GM18907 (cell line): ENCODE measurements around the gene CHCHD3.

Experiments used
- ATAC-seq: cut with Tn5 transposase; IDR thresholded peaks from one replicate; pipeline ENCODE4 v1.9.1; 2021; ENCODE audit warnings: mild to moderate bottlenecking, moderate library complexity; ENCODE audit not compliant: unreplicated experiment

CHCHD3 gene

DNA sequence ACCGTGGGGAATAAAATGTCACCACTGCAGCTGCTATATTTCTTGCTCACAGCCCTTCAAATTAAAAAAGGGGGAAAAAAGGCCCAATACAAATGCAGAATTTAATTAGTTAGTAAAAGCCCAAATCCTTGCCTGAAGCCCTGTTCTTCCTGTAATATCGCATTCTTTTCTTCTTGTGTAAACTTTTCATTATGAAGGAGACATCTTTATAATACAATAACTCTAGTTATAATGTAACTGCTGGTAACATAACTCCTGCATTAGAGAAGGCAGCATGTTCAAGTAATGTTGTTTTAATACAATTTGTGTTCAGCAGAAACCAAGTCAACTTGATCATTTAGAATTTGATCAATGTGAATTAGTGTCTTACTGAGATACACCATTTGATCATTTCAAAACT, 250.9 kb downstream of the CHCHD3 start:
- no peak for ATAC-seq

- no peak for ATAC-seq
Observed at GRCh38 chr7:132828502-132828901, 253.4 kb downstream of the CHCHD3 start.

DNA sequence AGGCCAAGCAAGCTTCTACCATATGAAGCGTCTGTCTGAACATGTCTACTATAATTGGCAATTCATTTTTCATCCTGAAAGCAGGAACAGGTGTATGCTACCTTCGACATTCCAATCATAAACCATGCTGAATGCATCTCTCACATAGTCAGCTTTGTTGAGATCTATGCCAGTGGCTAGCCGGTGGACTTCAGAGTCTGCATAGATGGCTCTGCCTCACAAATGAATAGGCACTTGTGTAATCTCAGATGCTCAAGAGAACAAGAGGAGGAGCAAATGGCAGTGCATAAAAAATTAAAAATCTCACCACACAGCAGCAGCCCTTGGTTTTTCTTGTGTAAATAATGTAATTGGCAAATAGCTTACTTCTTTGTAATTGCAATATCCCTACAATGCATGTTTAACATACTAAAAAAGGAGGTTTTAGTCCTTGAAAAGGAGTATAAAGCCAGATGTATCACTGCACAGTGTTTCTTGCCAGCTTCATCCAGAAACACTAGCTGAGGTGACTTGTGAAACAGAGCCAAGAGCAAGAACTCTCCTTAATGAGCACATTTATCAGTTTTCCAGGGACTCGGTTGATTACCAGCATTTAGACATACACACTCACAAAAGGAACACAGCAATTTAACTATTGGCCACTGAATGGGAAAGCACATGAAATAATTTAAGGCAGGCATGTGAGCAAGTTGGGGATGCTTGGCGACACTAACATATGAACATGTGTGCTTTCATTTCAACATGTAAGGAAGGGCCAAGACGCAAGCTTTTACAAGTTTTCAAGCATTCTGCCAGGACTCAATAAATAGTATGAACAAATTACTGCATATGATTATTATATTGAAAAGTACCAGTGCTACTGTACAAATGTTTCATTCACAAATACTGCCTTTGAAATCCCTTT, 255.7 kb downstream of the CHCHD3 start:
- no peak for ATAC-seq

DNA sequence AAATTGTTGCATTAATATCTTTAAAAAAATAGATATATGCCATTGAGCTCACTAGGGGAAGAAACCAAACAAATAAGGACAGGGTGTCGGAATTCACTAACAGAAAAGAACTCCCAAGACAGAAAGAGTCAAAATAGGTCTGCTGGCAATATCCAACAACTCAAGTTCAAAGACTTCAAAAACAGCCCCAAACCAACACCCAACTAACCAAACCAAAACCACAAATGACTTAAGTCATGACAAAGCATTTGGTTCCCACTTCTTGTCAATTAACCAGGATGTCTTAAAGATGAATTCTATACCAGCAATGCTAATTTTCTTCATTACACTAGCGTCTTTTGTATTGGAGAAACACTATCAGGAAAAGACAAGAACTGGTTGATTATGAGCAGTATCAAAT, 256.7 kb downstream of the CHCHD3 start:
- ATAC-seq, result no peak

- ATAC-seq, result no peak
Observed at GRCh38 chr7:132819648-132820047, 262.2 kb downstream of the CHCHD3 start.

- no peak for ATAC-seq
Observed at GRCh38 chr7:132817949-132818348, 263.9 kb downstream of the CHCHD3 start.

DNA sequence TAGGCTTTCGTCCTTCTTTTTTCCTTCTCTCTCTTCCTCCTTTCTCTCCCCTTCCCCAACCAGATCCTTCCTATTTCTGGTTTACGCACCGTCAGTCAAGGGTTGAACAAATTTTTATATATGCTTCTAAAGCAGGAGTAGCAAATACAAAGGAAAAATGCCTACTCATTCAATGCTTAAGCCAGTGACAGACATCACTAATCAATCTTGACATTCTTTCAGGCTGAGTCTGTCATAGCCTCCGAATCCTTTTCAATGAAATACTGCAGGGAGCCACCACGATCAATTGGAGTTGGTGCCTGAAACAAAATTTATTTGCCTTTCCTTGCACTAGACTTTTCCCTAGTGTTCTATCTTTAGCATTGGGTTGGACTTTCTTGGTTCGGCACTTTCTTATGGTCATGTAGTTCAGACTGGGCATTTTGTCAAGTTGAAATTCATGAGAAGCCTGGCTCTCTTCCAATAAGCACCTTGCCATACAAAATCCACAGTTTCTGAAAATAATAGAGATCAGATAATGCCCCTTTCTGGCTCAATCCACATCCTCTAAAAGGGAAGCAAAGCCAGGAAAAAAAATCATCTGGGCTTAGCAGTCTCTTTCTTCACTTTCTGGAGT, 266.1 kb downstream of the CHCHD3 start:
- ATAC-seq, result no peak

- no peak for ATAC-seq
Observed at GRCh38 chr7:132815130-132815529, 266.8 kb downstream of the CHCHD3 start.

DNA sequence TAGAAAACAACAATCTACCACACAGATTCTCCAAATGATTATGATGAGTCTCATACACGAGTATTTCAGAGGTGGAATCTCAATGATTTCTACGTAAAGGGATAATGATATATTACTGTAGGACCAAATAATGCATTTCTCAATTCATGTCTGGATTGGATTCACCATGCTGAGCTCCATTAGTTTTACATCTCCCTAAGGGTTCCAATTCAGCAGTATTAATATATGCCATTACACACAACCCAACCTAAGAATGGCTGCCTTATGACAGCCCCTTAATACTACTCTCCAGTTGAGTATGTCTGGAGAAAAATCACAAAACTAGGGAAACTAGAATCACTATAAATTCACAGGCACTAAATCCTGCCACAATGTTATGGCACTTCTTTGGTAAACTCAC, 271.3 kb downstream of the CHCHD3 start:
- ATAC-seq, result no peak

- ATAC-seq, result no peak
Observed at GRCh38 chr7:132806834-132807233, 275.1 kb downstream of the CHCHD3 start.

GRCh38 chr7:132805766-132806165, 276.1 kb downstream of the CHCHD3 start:
- ATAC-seq, result no peak

- ATAC-seq, result no peak
Observed at GRCh38 chr7:132804849-132805485, 276.9 kb downstream of the CHCHD3 start.

GRCh38 chr7:132800522-132800921, 281.4 kb downstream of the CHCHD3 start:
- ATAC-seq, result no peak

- no peak for ATAC-seq
Observed at GRCh38 chr7:132799081-132799413, 282.8 kb downstream of the CHCHD3 start.

DNA sequence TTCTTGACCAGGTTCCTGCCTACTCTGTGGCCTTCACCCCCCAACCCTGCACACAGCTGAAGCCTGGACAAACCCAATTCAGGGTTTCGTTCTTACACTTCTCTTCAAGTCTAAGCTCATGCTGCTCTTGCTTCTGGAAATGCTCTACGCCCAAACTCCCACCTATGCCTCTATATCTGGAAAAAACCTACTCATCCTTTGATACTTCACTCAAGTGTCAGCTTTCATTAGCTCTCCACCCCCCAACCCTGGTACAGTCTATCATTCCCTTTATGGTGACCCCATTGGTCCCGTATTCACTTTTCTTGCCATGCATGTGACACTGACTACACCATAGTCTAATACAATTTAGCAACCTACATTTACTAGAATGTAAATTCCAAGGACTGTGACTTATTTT, 284.7 kb downstream of the CHCHD3 start:
- ATAC-seq, result no peak

- no peak for ATAC-seq
Observed at GRCh38 chr7:132793474-132793873, 288.4 kb downstream of the CHCHD3 start.

DNA sequence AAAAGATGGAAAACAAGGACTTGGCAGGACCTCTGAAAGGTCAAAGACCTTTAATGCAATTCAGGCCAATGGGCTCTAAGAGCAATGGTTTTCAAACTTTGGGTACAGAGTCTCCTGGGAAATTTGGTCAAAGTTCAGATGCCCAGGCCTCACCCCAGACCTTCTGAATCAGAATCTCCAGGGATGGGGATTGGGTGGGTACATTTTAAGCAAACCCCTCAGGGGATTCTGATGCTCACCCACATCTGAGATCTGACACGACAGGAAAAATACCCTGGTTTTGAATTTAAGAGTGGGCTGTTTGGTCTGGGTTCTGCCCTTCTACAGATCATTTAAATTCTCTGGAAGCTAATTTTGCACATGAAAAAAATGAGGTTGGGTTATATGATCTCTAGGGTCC, 290.9 kb downstream of the CHCHD3 start:
- no peak for ATAC-seq

DNA sequence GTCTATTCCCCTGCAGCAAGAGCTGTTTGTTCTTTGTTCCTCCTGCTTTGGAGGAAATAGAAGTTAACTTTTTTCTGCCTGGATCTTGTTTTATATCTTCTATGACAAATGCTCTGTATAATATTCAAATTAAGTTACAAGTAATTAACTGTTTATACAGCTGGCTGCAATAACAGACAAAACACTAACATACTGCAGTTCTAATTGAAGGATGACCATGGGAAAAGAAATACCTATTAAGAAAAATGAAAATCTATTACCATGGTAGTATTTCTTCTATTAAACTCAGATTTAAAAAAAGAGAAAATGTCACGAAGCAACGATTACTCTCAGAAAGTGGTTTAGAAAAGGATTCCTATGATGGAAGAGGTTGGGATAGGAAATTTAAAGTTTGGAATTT, 291.8 kb downstream of the CHCHD3 start:
- no peak for ATAC-seq

GRCh38 chr7:132789281-132789680, 292.6 kb downstream of the CHCHD3 start:
- ATAC-seq, result no peak

GRCh38 chr7:132785870-132786269, 296.0 kb downstream of the CHCHD3 start:
- no peak for ATAC-seq

DNA sequence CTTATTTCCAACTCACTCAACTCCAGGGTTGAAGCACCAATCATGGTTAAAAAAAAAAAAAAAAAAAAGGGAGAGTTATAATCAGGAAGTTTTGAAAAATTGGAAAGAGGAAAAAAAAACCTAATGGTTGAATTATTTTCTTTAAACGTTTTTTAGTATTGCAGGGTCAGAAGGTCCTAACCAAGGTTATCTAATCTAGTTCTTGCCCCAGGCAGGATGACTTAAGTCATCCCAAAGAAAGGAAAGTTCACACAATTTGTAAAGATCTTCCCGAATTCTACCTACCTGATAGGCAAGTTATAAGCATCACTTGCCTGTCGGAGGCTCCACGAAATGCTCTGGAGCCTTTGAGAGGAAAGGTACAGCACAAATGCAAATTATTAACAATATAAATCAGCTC, 297.5 kb downstream of the CHCHD3 start:
- no peak for ATAC-seq

GRCh38 chr7:132783824-132784223, 298.1 kb downstream of the CHCHD3 start:
- ATAC-seq, result no peak
